Measurements from ENCODE around the gene PLET1.

- TF ChIP-seq, protein P1, sequence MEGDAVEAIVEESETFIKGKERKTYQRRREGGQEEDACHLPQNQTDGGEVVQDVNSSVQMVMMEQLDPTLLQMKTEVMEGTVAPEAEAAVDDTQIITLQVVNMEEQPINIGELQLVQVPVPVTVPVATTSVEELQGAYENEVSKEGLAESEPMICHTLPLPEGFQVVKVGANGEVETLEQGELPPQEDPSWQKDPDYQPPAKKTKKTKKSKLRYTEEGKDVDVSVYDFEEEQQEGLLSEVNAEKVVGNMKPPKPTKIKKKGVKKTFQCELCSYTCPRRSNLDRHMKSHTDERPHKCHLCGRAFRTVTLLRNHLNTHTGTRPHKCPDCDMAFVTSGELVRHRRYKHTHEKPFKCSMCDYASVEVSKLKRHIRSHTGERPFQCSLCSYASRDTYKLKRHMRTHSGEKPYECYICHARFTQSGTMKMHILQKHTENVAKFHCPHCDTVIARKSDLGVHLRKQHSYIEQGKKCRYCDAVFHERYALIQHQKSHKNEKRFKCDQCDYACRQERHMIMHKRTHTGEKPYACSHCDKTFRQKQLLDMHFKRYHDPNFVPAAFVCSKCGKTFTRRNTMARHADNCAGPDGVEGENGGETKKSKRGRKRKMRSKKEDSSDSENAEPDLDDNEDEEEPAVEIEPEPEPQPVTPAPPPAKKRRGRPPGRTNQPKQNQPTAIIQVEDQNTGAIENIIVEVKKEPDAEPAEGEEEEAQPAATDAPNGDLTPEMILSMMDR (conservative IDR thresholded peaks at IDR 0.05; ENCODE audit: low read length), result no peak
- TF ChIP-seq EZH2phosphoT487 (IDR thresholded peaks at IDR 0.05; ENCODE audit: borderline replicate concordance, low read depth, low read length), result no peak
These were observed 22.6 kb downstream of the PLET1 start for GRCh38 chr11:112238041-112238440.
